GOT3 (cell line): ENCODE measurements around the gene CTR9.

ENCODE experiments used
- DNase-seq: peaks from one replicate; lab custom pipeline; 2025; ENCODE audit warnings: mixed read lengths; lab: John Stamatoyannopoulos, UW

CTR9 gene

GRCh38 chr11:10742460-10743208 lies 8.4 kb upstream of the CTR9 start:
- DNase-seq, result no peak

GRCh38 chr11:10743354-10744000 lies 7.6 kb upstream of the CTR9 start:
- DNase-seq, result no peak

- DNase-seq, result no peak
Measured at GRCh38 chr11:10744206-10744605, 6.8 kb upstream of the CTR9 start.

GRCh38 chr11:10746871-10747270 lies 4.2 kb upstream of the CTR9 start:
- DNase-seq, result no peak

- DNase-seq, result no peak
Measured at GRCh38 chr11:10747733-10748132, 3.3 kb upstream of the CTR9 start.

GRCh38 chr11:10749476-10749875 lies 1.6 kb upstream of the CTR9 start:
- no peak for DNase-seq

GRCh38 chr11:10751581-10751940 lies 515 bp downstream of the CTR9 start:
- DNase-seq, result no peak

GRCh38 chr11:10752061-10752460 lies 1.0 kb downstream of the CTR9 start:
- no peak for DNase-seq

GRCh38 chr11:10752486-10752885 lies 1.4 kb downstream of the CTR9 start:
- DNase-seq, result no peak

GRCh38 chr11:10758957-10759356 lies 7.9 kb downstream of the CTR9 start:
- DNase-seq, result no peak

GRCh38 chr11:10761085-10761698 lies 10.1 kb downstream of the CTR9 start:
- DNase-seq, result no peak

- DNase-seq, result no peak
Measured at GRCh38 chr11:10762185-10762584, 11.1 kb downstream of the CTR9 start.

GRCh38 chr11:10762913-10763421 lies 11.9 kb downstream of the CTR9 start:
- no peak for DNase-seq

GRCh38 chr11:10763766-10764165 lies 12.7 kb downstream of the CTR9 start:
- no peak for DNase-seq

GRCh38 chr11:10764412-10764811 lies 13.4 kb downstream of the CTR9 start:
- no peak for DNase-seq

GRCh38 chr11:10770626-10771254 lies 19.7 kb downstream of the CTR9 start:
- DNase-seq, result no peak

- no peak for DNase-seq
Measured at GRCh38 chr11:10771457-10771856, 20.4 kb downstream of the CTR9 start.

GRCh38 chr11:10774811-10775210 lies 23.8 kb downstream of the CTR9 start:
- DNase-seq, result no peak

- DNase-seq, result no peak
Measured at GRCh38 chr11:10777393-10777793, 26.3 kb downstream of the CTR9 start.

- DNase-seq, result no peak
Measured at GRCh38 chr11:10777806-10778205, 26.8 kb downstream of the CTR9 start.

GRCh38 chr11:10778217-10778970 lies 27.3 kb downstream of the CTR9 start:
- DNase-seq, result peak; percentile 8

GRCh38 chr11:10779086-10779485 lies 28.0 kb downstream of the CTR9 start:
- no peak for DNase-seq
